Fibroblast of lung (primary cell): ENCODE results near the gene UBE3C.

Experiments used
- CTCF ChIP-seq, 2 donors: IDR thresholded peaks in 1 of 2; conservative IDR thresholded peaks in 1 of 2; 1 replicate in 1 of 2; 2 replicates in 1 of 2; pipeline ENCODE4 v1.5.1; 2011 to 2012; ENCODE audit warnings: low read length in 2 of 2, control low read depth in 1 of 2, inconsistent platforms in 1 of 2, low read depth in 1 of 2, mild to moderate bottlenecking in 1 of 2
- EZH2 ChIP-seq: IDR thresholded peaks from 2 replicates; pipeline ENCODE4 v1.5.1; 2012; ENCODE audit warnings: low read length, control low read depth, mild to moderate bottlenecking; ENCODE audit errors: missing control alignments

- TF ChIP-seq CTCF (conservative IDR thresholded peaks at IDR 0.05 in 1 of 2, IDR thresholded peaks at IDR 0.05 in 1 of 2; ENCODE audit: low read depth in 1 of 2, low read length in 2 of 2) (no peak), EZH2 (no peak)
These were observed 130.8 kb downstream of the UBE3C start for GRCh38 chr7:157269341-157270059.
